ENCODE results near the gene FGFRL1.

The FGFRL1 gene

DNA sequence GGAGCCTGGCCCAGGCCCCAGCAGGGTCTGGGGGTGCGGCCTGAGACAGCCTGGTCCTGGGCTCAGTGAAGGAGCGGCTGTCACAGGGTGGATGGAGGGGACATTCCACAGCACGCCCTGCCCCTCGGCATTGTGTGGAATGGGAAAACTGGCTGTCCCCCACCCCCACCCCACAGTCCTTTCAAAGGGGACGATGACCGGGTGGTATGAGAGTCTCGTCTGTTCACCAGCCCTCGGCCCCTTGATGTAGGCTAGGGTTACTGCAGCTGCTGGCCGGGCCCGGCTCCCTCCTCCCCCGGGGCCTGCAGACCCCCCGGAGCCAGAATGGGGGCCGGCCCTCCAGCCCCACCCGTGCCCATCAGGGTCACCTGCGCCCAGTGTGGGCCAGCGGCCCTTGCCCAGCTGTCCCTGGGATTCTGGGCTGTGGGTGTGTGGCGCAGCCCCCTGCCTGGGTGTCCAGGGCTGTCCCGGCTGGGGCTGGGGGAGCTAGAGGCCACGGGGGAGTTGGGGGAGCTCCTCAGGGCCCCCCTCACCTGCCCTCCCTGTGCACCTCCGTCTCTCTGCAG is 11.7 kb downstream of the FGFRL1 start:
- no peak for DNase-seq (ENCODE audit: low read depth)

DNA sequence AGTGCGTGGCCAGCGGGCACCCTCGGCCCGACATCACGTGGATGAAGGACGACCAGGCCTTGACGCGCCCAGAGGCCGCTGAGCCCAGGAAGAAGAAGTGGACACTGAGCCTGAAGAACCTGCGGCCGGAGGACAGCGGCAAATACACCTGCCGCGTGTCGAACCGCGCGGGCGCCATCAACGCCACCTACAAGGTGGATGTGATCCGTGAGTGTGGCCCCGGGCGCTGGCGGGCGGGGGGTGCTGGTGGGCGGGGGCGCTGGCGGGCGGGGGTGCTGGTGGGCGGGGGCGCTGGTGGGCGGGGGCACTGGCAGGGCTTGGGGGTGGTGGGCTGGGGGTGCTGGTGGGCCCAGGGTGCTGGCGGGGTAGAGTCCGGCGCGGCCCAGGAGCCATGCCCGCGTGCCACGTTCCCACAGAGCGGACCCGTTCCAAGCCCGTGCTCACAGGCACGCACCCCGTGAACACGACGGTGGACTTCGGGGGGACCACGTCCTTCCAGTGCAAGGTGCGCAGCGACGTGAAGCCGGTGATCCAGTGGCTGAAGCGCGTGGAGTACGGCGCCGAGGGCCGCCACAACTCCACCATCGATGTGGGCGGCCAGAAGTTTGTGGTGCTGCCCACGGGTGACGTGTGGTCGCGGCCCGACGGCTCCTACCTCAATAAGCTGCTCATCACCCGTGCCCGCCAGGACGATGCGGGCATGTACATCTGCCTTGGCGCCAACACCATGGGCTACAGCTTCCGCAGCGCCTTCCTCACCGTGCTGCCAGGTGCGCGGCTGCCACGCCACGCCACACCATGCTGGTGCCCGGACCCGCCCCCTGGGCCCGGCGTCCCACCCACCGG is 12.7 kb downstream of the FGFRL1 start:
- DNase-seq (ENCODE audit: low read depth) = no peak

DNA sequence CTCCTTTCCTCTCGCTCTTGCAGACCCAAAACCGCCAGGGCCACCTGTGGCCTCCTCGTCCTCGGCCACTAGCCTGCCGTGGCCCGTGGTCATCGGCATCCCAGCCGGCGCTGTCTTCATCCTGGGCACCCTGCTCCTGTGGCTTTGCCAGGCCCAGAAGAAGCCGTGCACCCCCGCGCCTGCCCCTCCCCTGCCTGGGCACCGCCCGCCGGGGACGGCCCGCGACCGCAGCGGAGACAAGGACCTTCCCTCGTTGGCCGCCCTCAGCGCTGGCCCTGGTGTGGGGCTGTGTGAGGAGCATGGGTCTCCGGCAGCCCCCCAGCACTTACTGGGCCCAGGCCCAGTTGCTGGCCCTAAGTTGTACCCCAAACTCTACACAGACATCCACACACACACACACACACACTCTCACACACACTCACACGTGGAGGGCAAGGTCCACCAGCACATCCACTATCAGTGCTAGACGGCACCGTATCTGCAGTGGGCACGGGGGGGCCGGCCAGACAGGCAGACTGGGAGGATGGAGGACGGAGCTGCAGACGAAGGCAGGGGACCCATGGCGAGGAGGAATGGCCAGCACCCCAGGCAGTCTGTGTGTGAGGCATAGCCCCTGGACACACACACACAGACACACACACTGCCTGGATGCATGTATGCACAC is 13.6 kb downstream of the FGFRL1 start:
- DNase-seq (ENCODE audit: low read depth) = no peak

DNA sequence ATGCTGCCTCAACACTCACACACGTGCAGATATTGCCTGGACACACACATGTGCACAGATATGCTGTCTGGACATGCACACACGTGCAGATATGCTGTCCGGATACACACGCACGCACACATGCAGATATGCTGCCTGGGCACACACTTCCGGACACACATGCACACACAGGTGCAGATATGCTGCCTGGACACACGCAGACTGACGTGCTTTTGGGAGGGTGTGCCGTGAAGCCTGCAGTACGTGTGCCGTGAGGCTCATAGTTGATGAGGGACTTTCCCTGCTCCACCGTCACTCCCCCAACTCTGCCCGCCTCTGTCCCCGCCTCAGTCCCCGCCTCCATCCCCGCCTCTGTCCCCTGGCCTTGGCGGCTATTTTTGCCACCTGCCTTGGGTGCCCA is 14.7 kb downstream of the FGFRL1 start:
- DNase-seq (ENCODE audit: low read depth) = no peak

DNA sequence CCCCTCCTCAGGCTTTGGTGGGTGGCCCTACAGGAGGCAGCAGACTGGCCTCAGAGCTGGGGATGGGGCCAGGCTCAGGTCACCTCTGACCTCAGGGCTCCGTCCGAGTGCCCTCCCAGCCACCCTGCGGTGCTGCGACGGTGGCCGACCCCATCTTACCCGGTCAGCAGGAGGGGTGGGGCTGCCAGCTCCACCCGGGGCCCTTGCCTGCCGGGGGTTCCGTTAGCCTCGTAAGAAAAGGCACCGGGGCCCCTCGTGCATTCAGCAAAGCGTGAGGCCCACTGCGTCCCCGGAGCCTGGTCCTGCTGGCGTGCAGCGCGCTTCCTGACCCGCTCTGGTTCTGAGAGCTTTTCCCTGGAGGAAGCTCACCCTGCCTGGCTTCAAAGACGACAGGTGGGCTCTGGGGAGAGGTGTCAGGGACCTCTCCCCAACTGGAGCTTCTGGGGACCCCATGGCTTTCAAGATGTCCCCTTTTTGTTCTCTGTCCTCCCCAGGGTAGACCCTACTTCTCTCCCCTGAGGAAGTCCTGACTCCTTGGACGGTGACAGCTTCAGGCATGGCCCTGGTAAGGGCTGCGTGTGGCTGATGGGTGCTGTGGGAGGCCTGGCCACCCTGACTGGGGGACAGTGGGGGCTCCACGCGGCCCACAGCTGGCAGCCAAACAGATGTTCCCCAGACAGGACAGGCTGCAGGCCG is 15.9 kb downstream of the FGFRL1 start:
- no peak for DNase-seq (ENCODE audit: low read depth)

DNA sequence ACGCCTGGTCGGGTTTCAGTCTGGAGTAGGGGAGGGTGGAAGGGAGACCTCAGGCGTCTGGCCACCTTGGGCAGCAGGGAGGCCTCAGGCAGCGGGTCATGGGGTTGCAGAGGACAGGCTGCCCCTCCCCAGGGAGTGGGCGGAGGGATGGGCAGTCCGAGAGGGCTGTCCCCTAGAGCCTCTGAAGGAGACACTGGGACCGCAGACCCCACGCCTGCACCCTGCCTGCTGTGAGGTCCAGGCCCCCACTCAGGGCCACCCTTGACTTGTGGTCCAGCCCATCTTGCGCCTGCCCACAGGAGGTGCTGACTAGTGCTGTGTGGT is 16.5 kb downstream of the FGFRL1 start:
- DNase-seq (ENCODE audit: low read depth) = no peak

DNA sequence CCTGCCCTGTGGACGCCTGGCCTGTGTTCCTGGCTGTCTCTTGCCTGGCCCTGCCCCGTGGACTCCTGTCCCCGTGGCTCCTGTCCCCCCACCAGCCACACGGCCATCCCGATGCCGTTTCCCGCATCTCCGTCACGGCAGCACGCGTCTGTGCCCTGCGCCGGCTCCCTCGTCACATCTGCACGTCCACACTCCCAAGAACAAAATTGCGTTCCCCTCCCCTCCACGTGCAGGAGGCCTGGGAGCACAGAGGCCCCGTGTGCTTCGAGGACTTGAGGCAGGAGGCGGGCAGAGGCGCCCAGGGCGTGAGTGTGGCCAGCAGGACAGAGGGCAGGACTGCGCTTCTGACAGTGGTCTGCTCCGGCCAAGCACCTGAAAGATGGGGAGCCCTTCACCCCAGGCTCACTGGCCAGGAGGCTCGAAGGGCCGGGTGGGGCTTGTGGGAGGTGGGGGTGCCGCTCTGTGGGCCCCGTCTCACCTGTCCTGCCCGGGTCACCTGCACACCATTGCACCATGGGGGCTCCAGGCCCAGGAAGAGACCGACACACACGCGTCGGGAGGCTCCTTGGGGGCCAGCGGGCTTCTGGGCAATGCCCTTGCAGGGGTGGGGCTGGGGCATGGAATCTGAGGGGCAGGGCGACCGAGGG is 17.3 kb downstream of the FGFRL1 start:
- DNase-seq (ENCODE audit: low read depth) = no peak

DNA sequence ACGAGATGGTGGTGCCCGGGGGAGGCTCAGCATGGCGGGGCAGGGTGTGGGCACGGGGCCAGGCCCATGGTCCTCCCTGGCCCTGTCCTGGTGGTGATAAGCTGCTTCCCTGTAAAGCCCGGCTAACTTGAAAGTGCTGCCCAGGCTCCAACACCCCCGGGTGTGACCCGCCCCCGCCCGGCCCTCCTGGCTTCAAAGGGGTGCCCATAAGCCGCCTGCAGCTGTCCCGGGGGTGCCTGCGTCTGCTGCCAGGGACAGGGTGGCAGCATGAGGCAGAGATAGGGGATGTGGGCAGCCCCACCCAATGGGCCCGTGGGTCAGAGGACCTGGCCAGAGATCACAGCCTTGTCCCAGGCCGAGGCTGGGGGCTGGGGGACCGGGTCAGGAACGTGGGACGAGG is 18.1 kb downstream of the FGFRL1 start:
- DNase-seq (ENCODE audit: low read depth) = no peak

DNA sequence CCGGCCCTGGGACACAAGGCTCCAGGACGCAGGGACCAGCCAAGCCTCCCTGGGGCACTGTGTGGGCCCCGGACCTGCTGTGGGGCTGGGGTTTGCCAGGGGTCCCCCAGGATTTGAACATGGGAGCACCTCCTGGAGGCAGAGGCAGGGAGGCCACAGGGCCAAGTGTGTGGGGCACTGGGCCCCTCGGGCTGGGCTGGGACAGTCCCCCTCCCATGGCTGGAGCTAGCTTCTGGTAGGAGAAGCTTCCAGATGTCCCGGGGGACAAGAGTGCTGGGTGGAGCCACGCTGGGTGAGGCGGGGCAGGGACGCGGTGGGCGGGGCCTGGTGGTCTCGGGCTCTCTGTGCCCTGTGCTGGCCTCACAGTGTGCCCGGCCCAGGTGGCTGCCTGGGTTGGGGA is 18.6 kb downstream of the FGFRL1 start:
- no peak for DNase-seq (ENCODE audit: low read depth)

DNA sequence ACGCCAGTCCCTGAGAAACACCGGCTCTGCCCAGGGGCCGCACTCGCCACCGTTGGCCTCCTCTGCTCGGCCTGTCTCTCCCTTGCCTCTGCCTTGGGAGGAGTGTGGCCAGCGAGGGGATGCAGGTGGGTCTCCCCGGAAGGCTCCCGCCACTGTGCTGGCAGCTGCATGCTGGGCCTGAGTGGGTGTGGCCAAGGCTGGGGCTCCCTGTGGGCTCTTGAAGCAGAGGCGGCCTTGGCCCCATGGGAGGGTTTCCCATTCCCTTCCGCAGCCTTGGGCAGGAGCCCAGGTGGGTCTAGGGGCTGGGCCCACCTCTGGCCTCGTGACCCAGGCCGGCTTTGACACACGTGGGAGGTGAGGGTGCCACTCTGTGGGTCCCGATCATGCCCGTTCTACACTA is 19.1 kb downstream of the FGFRL1 start:
- no peak for DNase-seq (ENCODE audit: low read depth)

DNA sequence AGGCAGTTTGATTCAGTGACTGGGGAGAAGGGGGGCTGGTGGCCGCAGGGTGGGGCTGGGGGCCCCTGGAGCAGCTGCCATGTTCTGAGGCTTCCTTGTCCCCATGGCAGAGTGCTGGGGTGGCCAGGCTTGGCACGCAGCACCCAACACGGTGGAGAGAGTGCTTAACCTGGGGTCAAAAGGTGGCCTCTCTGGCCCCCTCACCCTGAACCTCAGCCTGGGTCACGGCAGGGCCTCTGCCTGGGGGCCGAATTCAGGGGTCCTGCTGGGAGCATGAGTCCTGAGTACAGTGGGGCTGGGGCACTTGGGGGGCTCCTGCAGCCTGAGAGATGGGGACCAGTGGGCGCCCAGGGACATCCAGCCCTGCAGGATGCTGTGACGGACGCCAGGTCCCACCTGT is 19.9 kb downstream of the FGFRL1 start:
- no peak for DNase-seq (ENCODE audit: low read depth)

DNA sequence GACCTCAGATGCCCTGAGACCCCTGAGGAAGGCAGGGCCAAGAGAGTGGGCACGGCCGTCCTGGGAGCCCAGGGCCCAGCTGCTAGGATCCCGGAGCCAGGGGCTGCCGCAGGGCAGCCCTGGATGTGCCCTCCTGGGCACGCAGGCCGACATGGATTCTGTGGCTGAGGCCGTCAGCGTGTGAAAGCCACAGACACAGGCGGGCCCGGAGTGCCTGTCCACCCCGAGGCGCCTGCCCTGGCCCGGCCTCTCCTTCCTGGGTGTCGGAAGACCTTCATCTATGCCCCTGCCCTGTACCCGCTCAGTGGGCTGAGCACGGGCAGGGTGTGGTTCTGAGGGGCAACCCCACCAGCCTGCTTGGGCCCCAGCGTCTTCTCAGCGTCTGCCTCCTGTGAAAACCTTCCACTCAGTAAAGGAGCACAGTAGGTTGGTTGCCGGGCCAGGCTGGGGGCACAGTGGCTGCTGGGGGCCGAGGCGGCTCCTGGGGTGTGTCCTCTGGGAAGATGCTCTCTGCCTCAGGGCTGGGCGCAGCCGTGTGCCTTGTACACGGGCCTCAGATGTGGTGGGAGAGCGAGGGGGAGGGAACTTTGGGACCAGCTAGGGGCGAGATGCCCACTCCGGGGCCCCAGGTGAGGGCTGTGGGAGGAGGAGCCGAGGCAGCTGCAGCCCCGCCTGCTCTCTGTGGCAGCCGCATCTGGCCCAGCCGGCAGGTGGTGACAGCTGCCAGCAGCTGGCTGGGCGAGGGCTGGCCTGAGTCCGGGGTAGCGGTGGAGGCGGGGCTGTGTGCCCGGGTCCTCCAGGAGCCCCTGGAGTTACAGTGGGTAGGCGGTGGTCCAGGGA is 20.8 kb downstream of the FGFRL1 start:
- no peak for DNase-seq (ENCODE audit: low read depth)

DNA sequence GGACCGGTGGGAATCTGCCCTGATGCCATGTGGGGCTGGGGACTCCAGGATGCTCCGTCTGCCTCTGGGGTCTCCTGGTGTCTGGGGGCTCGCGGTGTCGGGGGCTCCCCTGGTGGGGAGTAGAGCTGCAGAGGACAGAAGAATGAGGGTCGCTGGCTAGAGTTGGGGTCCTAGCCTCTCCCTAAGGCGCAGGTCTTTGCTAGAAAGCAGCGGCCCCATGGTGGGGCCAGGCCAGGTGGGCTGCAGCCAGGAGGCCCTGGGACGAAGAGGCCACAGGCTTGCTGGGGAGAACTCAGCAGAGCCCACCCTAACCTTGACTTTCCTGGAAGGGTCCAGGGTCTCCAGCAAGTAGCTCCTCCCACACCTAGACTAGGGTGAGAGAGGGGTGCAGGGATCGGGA is 21.4 kb downstream of the FGFRL1 start:
- no peak for DNase-seq (ENCODE audit: low read depth)

DNA sequence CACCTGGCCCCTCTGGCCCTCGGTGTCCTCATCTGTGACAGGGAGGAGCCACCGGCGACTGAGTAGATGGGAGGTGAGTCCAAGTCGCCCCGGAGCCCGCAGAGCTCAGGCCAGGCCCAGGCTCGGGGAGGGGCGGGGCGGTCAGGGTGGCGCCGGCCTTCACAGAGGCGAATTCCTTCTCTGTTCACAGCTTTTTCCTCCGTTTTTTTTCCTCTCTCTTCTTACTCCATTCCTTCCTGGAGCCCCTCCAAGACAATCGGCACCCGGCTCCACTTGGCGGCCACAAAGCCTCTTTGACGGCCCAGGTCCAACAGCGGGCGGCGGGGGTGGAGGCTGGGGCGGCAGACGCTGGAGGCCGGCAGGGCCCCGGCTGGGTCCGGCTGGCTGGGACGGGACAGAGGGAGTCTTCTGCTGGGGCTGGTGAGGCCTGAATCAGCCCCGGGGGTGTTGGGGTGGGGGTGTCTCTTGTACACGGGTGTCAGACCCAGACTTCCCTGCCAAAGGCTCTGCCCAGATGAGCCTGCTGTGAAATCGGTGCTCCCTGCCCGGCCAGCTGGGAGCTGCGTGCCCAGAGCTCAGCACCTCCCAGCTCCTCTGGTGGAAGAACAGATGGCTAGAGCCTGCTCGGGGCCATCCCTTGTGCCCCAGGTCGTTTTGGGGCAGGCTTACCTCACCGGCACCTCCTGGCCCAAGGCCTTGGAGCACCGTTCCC is 22.6 kb downstream of the FGFRL1 start:
- peak; percentile 35 for DNase-seq (ENCODE audit: low read depth)

DNA sequence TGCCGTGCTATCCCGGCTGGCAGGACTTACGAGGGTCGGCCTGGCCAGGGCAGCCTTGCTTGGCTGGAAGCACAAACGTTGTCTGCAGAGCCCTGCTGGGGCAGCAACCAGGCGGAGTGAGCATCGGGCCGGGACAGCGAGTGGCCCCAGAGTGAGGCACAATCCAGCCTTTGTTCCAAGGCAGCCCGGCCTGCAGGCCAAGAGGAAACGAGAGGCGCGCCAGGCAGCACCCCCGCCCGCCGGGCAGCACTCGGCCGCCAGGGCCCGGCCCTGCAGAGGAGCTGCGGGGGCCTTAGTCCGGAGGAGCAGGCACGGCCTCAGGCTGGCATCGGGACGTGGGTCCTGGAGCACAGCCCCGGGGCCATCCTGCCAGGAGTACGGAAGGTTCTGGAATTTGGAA is 24.1 kb downstream of the FGFRL1 start:
- no peak for DNase-seq (ENCODE audit: low read depth)

DNA sequence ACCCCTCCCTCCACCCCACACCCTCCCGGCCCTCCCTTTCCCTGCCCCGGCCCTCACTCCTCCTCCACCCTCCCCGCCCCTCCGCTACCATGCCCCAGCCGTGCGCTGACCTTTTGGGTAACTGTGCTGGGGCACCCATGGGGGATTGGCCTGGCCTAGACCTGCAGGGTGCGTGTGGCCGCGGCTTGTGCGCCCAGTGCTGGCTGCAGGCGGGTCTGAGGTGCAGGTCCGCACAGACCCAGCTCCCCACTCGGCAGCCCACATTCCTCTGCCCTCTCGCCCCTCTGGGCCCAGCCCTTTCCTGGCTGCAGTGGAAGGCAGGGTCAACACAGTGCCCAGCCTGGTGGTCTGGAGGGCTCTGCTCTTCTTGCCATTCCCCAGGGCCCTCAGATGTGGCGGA is 24.7 kb downstream of the FGFRL1 start:
- no peak for DNase-seq (ENCODE audit: low read depth)

DNA sequence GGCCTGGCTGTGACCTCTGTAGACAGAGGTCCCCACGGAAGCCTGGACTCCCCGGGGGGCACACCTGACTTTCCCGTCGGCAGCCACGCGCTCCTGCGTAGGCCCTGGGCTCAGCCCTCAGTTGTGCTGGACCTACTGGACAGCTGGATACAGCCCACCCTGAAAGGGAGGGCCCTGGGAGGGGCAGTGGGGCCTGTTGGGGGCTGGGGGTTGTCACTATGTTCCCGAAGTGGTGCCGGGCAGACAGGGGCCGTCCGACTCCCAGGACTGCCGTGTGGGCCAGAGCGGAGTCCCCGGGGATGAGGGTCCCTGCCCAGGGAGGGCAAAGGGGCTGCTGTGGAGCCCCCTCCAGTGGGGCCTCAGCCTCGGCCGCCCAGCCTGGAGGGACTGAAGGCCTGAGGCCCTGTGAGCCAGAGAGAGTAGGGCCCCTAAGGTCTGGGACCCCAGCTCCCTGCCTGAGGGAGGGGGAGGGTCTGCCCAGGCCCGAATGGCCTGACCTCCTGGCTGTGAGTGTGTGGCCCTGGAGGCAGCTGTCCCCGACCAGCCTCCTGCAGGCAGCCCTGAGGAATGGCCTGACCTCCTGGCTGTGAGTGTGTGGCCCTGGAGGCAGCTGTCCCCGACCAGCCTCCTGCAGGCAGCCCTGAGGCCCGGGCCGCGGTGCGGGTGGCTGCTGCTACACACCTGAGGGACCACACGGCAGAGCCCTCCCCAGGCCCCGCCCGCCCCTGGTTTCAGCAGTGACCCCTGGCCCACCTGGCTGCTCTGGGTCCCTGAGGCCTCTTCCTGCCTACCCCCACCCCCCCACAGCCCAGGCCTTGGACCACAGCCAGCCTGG is 25.8 kb downstream of the FGFRL1 start:
- DNase-seq (ENCODE audit: low read depth) = no peak

DNA sequence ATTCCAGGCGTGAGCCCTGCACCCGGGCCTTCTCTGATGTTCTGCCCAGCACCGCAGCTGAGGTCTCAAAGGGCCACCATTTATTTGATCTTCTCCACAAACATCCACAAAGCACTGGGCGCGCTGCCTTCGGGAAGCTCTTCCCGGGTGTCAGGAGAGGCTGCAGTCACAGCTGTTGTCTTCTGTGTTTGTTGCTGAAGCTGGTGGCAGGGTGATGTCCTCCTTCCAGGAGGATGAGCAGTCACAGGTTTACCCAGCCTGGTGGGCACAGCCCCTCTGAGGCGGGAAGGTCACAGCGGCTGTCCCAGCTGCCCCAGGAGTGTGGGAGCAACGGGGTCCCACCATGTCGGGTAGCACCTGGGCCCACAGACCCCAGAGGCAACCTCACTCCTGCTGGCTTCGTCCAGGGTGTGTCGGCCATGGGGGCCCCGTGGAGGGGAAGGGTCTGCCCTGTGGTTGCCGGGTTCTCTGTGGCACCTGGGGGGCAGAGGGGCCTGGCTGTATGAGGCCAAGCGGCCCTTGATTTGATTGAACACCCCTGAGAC is 27.6 kb downstream of the FGFRL1 start:
- DNase-seq (ENCODE audit: low read depth) = no peak

DNA sequence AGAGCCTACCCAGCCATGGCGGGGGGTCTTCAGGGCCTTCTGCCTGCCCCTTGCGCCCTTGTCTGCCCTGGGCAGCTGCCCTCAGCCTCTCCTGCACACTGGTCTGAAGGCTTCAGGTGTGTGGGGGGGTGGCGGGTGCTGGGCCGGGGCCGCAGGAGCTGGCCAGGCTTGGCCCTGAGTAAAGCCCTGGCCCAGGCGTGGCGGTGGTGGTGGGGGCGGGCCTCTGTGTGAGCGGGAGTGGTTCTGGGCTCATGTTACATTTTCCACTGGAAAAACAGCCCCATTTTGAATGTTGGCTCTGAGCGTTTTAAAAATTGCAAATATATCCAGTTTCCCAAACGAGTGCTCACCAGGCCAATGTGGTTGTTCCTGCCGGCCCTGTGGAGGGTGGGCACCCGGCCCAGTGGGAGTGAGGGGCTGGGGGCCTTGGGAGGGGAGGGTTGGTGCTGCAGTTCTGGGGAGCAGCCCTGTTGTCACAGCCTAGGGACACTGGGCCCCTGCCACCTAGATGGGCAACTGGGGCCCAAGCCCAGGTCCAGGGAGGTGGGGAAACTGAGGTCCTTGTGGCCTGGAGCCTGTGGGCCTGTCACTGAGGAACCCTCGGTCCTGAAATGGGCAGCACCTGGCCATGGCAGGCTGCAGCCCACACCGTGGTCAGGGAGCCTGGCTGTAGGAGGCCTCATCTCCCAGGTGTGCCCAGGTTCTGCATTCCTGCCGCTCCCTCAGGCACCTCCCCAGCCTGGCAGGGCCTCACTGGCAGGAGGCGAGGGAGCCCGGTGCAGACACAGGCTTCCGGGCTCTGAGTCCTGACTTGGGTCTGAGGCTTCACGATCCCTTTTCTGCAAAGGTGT is 28.3 kb downstream of the FGFRL1 start:
- DNase-seq (ENCODE audit: low read depth) = peak; percentile 34

All from amniotic epithelial cell (primary cell).